ENCODE results near the gene DBET.

DNA sequence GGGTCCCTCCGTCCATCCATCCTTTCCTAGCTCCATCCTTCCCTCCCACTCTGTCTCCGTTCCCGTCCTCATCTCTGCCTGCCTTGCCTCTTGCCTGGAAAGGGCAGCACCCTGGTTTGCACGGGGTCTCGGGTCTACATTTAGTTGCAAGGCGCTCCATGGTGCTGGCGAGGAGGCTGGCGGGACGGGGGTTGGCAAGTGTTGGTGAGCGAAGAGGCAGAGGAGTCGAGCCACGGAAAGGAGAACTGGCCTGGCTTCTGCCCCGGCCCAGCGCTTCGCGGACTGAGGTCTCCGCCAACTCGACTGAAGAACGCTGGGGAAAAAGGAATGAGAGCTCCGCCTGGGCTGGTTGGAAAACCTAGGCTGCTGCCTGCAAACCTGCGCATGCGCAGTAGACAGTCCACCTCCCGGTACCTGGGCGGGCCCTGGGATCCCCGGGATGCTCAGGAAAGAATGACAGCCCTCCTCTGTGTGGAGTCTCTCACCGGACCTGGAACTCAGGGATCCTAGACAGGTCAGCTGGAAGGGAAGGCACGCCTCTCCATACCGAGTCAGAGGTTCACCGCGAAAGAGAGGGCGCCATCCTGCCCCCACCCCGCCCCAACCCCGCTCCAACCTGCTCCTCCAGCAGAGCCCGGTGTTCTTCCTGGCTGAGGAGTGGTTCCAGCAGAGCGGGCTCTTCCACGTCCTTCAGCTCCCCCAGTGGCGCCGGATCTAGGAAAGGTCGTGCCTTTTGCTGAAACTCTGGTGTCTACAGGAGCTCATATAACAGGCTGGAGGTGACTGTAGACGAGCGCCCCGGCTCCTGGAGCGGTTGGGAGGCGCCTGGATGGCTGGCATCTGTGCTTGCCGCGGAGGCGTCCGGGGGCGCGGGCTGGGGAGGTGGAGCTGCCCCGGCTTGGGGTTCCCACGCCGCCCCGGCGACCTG is 43.2 kb upstream of the DBET start:
- TF ChIP-seq, protein P1, sequence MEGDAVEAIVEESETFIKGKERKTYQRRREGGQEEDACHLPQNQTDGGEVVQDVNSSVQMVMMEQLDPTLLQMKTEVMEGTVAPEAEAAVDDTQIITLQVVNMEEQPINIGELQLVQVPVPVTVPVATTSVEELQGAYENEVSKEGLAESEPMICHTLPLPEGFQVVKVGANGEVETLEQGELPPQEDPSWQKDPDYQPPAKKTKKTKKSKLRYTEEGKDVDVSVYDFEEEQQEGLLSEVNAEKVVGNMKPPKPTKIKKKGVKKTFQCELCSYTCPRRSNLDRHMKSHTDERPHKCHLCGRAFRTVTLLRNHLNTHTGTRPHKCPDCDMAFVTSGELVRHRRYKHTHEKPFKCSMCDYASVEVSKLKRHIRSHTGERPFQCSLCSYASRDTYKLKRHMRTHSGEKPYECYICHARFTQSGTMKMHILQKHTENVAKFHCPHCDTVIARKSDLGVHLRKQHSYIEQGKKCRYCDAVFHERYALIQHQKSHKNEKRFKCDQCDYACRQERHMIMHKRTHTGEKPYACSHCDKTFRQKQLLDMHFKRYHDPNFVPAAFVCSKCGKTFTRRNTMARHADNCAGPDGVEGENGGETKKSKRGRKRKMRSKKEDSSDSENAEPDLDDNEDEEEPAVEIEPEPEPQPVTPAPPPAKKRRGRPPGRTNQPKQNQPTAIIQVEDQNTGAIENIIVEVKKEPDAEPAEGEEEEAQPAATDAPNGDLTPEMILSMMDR (IDR thresholded peaks at IDR 0.05): no peak
- TF ChIP-seq POLR2A (IDR thresholded peaks at IDR 0.05; ENCODE audit: low read depth): no peak

Data from esophagus muscularis mucosa (tissue), 3 donors.